ENCODE results near the gene JAK2.

The JAK2 gene

DNA sequence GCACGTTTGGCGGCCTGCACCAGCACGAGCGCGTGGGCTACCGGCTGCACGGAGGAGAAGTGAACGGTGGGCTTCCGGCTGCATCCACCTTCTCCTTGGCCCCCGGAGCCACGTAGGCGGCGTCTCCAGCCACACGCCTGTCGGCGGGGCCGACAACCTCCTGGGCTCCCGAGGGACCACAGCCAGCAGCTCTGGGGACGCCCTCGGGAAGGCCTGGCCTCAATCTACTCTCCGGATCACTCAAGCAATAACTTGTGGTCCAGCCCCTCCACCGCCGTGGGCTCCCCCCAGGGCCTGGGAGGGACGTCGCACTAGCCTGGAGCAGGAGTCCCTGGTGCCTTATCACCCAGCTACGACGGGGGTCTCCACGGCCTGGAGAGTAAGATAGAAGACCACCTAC, 126.6 kb downstream of the JAK2 start:
- CTCF ChIA-PET: no interaction called here
- no peak overlapping the region for H3K4me3 ChIP-seq (ENCODE audit: low read depth, low read length)
- TF ChIP-seq, protein P1, sequence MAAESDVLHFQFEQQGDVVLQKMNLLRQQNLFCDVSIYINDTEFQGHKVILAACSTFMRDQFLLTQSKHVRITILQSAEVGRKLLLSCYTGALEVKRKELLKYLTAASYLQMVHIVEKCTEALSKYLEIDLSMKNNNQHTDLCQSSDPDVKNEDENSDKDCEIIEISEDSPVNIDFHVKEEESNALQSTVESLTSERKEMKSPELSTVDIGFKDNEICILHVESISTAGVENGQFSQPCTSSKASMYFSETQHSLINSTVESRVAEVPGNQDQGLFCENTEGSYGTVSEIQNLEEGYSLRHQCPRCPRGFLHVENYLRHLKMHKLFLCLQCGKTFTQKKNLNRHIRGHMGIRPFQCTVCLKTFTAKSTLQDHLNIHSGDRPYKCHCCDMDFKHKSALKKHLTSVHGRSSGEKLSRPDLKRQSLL (tag by site-specific recombination; IDR thresholded peaks at IDR 0.05): no peak
- TF ChIP-seq ZNF184 (tag by site-specific recombination; IDR thresholded peaks at IDR 0.05) (no peak), ZNF19 (tag by site-specific recombination; IDR thresholded peaks at IDR 0.05; ENCODE audit: low read depth) (no peak), ZNF433 (tag by site-specific recombination; IDR thresholded peaks at IDR 0.05; ENCODE audit: low read depth) (no peak), ZNF501 (tag by site-specific recombination; IDR thresholded peaks at IDR 0.05) (no peak), EGR2 (tag by site-specific recombination; IDR thresholded peaks at IDR 0.05; ENCODE audit: low read depth) (no peak)
- TF ChIP-seq, protein P2, sequence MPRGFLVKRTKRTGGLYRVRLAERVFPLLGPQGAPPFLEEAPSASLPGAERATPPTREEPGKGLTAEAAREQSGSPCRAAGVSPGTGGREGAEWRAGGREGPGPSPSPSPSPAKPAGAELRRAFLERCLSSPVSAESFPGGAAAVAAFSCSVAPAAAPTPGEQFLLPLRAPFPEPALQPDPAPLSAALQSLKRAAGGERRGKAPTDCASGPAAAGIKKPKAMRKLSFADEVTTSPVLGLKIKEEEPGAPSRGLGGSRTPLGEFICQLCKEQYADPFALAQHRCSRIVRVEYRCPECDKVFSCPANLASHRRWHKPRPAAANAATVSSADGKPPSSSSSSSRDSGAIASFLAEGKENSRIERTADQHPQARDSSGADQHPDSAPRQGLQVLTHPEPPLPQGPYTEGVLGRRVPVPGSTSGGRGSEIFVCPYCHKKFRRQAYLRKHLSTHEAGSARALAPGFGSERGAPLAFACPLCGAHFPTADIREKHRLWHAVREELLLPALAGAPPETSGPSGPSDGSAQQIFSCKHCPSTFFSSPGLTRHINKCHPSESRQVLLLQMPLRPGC (tag by site-specific recombination; IDR thresholded peaks at IDR 0.05): no peak
- TF ChIP-seq, protein P3, sequence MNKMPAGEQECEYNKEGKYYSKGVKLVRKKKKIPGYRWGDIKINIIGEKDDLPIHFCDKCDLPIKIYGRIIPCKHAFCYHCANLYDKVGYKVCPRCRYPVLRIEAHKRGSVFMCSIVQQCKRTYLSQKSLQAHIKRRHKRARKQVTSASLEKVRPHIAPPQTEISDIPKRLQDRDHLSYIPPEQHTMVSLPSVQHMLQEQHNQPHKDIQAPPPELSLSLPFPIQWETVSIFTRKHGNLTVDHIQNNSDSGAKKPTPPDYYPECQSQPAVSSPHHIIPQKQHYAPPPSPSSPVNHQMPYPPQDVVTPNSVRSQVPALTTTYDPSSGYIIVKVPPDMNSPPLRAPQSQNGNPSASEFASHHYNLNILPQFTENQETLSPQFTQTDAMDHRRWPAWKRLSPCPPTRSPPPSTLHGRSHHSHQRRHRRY (tag by site-specific recombination; IDR thresholded peaks at IDR 0.05): no peak
- TF ChIP-seq, protein P4, sequence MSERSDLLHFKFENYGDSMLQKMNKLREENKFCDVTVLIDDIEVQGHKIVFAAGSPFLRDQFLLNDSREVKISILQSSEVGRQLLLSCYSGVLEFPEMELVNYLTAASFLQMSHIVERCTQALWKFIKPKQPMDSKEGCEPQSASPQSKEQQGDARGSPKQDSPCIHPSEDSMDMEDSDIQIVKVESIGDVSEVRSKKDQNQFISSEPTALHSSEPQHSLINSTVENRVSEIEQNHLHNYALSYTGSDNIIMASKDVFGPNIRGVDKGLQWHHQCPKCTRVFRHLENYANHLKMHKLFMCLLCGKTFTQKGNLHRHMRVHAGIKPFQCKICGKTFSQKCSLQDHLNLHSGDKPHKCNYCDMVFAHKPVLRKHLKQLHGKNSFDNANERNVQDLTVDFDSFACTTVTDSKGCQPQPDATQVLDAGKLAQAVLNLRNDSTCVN (tag by site-specific recombination; optimal IDR thresholded peaks at IDR 0.05): no peak
- POLR2A ChIA-PET: no interaction called here
- H3K27ac ChIP-seq (ENCODE audit: extremely low read depth, low read depth, low read length): no peak overlapping the region
- H3K4me1 ChIP-seq (ENCODE audit: control insufficient read depth, insufficient read depth, low read length): no peaks in the 10 kb centered on the region
- peaks cover 0 to 11% of the 10 kb centered on the region in 2 experiments; a peak in 1 of 3 replicates for H3K36me3 ChIP-seq (ENCODE audit: control insufficient read depth in 2 of 2, insufficient read depth in 1 of 2, low read length in 2 of 2)
- H3K9me3 ChIP-seq (ENCODE audit: control insufficient read depth, insufficient read depth, low read depth, low read length): no peaks in the 10 kb centered on the region

DNA sequence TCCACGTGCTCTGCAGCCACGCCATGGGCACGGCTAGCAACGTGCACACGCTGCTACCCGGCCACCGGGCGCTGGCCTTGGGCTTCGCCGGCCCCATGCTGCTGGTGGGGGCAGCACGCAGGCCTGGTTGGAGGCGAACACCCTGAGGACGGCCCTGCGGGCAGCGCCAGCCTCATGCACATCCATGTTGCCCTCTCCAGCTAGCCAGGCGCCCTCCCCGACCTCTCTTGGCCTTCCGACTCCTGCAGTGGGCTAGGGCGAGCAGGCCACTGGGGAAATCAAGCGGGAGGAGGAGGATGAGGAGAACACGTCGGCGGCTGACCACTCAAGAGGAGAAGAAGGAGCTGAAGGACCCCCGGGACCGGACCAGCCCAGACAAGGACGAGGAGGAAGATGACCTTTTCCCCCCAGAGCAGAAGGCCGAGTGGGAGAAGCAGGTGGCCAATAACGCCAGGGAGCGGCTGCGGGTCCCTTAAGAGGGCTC, 127.1 kb downstream of the JAK2 start:
- Histone ChIP-seq H3K27ac (ENCODE audit: extremely low read depth, low read depth, low read length) (no peak overlapping the region), H3K4me3 (ENCODE audit: low read depth, low read length) (no peak overlapping the region), H3K4me1 (ENCODE audit: control insufficient read depth, insufficient read depth, low read length) (no peaks in the 10 kb centered on the region), H3K9me3 (ENCODE audit: control insufficient read depth, insufficient read depth, low read depth, low read length) (no peaks in the 10 kb centered on the region), H3K36me3 (ENCODE audit: control insufficient read depth in 2 of 2, insufficient read depth in 1 of 2, low read length in 2 of 2) (peaks cover 0 to 11% of the 10 kb centered on the region in 2 experiments; a peak in 1 of 3 replicates)
- POLR2A ChIA-PET: no interaction called here
- CTCF ChIA-PET: no interaction called here
- TF ChIP-seq ZNF549 (tag by site-specific recombination; IDR thresholded peaks at IDR 0.05) (no peak), ZNF2 (tag by site-specific recombination; IDR thresholded peaks at IDR 0.05) (no peak), BCL11B (tag by site-specific recombination; IDR thresholded peaks at IDR 0.05; ENCODE audit: low read depth) (no peak), ZNF16 (tag by site-specific recombination; IDR thresholded peaks at IDR 0.05; ENCODE audit: low read depth) (no peak), MEIS1 (CRISPR knock-in tag; IDR thresholded peaks at IDR 0.05; ENCODE audit: borderline replicate concordance) (no peak), ZNF426 (tag by site-specific recombination; IDR thresholded peaks at IDR 0.05) (no peak), ZNF354C (tag by site-specific recombination; IDR thresholded peaks at IDR 0.05; ENCODE audit: borderline replicate concordance, low read depth) (no peak), ZBTB48 (tag by site-specific recombination; IDR thresholded peaks at IDR 0.05) (no peak), ZNF112 (tag by site-specific recombination; IDR thresholded peaks at IDR 0.05) (no peak), KLF1 (tag by site-specific recombination; IDR thresholded peaks at IDR 0.05) (no peak), GFI1B (tag by site-specific recombination; IDR thresholded peaks at IDR 0.05) (no peak), ZNF37A (tag by site-specific recombination; IDR thresholded peaks at IDR 0.05) (no peak), ZNF654 (tag by site-specific recombination; IDR thresholded peaks at IDR 0.05; ENCODE audit: low read depth) (no peak), SALL2 (tag by site-specific recombination; IDR thresholded peaks at IDR 0.05; ENCODE audit: borderline replicate concordance) (no peak)
- TF ChIP-seq, protein P5, sequence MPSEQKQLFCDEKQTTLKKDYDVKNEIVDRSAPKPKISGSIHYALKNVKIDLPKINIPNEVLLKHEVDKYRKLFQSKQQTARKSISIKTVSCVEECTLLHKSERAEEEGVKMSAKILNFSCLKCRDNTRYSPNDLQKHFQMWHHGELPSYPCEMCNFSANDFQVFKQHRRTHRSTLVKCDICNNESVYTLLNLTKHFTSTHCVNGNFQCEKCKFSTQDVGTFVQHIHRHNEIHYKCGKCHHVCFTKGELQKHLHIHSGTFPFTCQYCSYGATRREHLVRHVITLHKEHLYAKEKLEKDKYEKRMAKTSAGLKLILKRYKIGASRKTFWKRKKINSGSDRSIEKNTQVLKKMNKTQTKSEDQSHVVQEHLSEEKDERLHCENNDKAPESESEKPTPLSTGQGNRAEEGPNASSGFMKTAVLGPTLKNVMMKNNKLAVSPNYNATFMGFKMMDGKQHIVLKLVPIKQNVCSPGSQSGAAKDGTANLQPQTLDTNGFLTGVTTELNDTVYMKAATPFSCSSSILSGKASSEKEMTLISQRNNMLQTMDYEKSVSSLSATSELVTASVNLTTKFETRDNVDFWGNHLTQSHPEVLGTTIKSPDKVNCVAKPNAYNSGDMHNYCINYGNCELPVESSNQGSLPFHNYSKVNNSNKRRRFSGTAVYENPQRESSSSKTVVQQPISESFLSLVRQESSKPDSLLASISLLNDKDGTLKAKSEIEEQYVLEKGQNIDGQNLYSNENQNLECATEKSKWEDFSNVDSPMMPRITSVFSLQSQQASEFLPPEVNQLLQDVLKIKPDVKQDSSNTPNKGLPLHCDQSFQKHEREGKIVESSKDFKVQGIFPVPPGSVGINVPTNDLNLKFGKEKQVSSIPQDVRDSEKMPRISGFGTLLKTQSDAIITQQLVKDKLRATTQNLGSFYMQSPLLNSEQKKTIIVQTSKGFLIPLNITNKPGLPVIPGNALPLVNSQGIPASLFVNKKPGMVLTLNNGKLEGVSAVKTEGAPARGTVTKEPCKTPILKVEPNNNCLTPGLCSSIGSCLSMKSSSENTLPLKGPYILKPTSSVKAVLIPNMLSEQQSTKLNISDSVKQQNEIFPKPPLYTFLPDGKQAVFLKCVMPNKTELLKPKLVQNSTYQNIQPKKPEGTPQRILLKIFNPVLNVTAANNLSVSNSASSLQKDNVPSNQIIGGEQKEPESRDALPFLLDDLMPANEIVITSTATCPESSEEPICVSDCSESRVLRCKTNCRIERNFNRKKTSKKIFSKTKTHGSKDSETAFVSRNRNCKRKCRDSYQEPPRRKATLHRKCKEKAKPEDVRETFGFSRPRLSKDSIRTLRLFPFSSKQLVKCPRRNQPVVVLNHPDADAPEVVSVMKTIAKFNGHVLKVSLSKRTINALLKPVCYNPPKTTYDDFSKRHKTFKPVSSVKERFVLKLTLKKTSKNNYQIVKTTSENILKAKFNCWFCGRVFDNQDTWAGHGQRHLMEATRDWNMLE (tag by site-specific recombination; conservative IDR thresholded peaks at IDR 0.05; ENCODE audit: low read depth): no peak
